Heart left ventricle (tissue), 13 donors: ENCODE measurements around the gene RHBDD2.

Source experiments
- POLR2A ChIP-seq, 2 donors: fragments of 450-650 bp; IDR thresholded peaks; one replicate each; pipeline ENCODE4 v1.6.1; 2017; ENCODE audit warnings: antibody characterized with exemption in 2 of 2, mild to moderate bottlenecking in 2 of 2, moderate library complexity in 2 of 2
- TF ChIP-seq, protein P1 (sequence below), 12 donors: fragments of 200-600 bp; sonication (generic) in 4 of 12; IDR thresholded peaks; one replicate each; pipeline versions ENCODE4 v1.5.0 to v1.8.0; 2018 to 2022; ENCODE audit warnings: antibody characterized with exemption in 12 of 12, mild to moderate bottlenecking in 5 of 12
- donor health status: ischemic (EF 13 %, LVEDD 7.1; RV severe dilation, severe dysfunction).
- donor health status: DM: no; HTN: yes; CAD: no.
- donor health status: DM: no; HTN: no; CAD: no.
- donor health status: ischemic (EF 25% LVEDD 6.9; RV normal size, moderate dysfunction).
- donor health status: ischemic (EF 25% LVEDD 5.7; RV mildly dilated, moderate dysfunction).
- donor health status: ischemic (EF 35%, LVEDD 5.7; RV mildly dilated, moderate dysfunction).
- donor health status: nonischemic (EF 11% LVEDD 7.7; RV severe dilation, severe dysfunction).
- donor health status: DM: yes; HTN: yes; CAD: no.
- donor health status: PGD.
- donor health status: ischemic (EF 29% LVEDD 5.4; RV normal size, mild dysfunction).
- donor health status: nonischemic (EF 23%, LVEDD 6.1; RV moderate dilation, normal function).

DNA sequence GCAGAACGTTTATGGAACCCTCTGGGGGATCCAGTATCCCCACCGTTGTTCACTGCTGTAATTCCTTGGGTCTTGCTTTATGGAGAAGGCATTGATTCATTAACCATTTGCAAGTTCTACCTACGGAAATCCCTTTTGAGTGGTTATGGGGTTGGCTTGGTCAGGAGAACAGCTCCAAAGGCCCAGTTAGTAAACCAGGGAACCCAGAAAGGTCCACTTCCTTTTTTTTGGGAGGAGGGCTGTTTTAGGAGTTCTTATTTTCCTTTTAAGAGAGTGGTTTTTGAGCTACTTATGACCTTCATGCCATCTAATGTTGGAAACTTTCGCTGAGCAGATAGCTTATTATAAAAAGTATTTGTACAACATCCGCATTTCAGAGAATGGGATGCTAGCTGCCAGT is 37.4 kb downstream of the RHBDD2 start:
- TF ChIP-seq POLR2A (IDR thresholded peaks at IDR 0.05) = no peak
- TF ChIP-seq, protein P1, sequence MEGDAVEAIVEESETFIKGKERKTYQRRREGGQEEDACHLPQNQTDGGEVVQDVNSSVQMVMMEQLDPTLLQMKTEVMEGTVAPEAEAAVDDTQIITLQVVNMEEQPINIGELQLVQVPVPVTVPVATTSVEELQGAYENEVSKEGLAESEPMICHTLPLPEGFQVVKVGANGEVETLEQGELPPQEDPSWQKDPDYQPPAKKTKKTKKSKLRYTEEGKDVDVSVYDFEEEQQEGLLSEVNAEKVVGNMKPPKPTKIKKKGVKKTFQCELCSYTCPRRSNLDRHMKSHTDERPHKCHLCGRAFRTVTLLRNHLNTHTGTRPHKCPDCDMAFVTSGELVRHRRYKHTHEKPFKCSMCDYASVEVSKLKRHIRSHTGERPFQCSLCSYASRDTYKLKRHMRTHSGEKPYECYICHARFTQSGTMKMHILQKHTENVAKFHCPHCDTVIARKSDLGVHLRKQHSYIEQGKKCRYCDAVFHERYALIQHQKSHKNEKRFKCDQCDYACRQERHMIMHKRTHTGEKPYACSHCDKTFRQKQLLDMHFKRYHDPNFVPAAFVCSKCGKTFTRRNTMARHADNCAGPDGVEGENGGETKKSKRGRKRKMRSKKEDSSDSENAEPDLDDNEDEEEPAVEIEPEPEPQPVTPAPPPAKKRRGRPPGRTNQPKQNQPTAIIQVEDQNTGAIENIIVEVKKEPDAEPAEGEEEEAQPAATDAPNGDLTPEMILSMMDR (IDR thresholded peaks at IDR 0.05) = no peak
